BLaER1 treated with 17β-estradiol and CSF1 and Interleukin-3, amounts not matched to agents 10 nM and 100 nM (cell line): ENCODE measurements around the gene MUC6.

Source experiments
- H3K27ac ChIP-seq, 11 experiments: shearing (Covaris generic); formaldehyde crosslinking; 2 replicates each; pipeline ENCODE4 v1.8.1; 2022
- H3K27me3 ChIP-seq, 11 experiments: shearing (Covaris generic); formaldehyde crosslinking; 2 replicates each; pipeline ENCODE4 v1.8.1; 2022
- H3K36me3 ChIP-seq, 11 experiments: shearing (Covaris generic); formaldehyde crosslinking; 2 replicates each; pipeline ENCODE4 v1.8.1; 2022
- H3K4me1 ChIP-seq, 10 experiments: shearing (Covaris generic); formaldehyde crosslinking; 2 replicates each; pipeline ENCODE4 v1.8.1; 2022
- H3K4me2 ChIP-seq, 11 experiments: shearing (Covaris generic); formaldehyde crosslinking; 2 replicates each; pipeline ENCODE4 v1.8.1; 2022
- H3K4me3 ChIP-seq, 10 experiments: shearing (Covaris generic); formaldehyde crosslinking; 2 replicates each; pipeline ENCODE4 v1.8.1; 2022
- H3K9ac ChIP-seq, 11 experiments: shearing (Covaris generic); formaldehyde crosslinking; 2 replicates each; pipeline ENCODE4 v1.8.1; 2022
- H3K9me3 ChIP-seq, 11 experiments: shearing (Covaris generic); formaldehyde crosslinking; replicated peaks in 1 of 11; 2 replicates each; pipeline ENCODE4 v1.8.1; 2022
- H4K20me1 ChIP-seq, 11 experiments: shearing (Covaris generic); formaldehyde crosslinking; 2 replicates each; pipeline ENCODE4 v1.8.1; 2022
- Cebpa-rat ChIP-seq, 11 experiments: shearing (Covaris generic); IDR thresholded peaks; 2 replicates each; pipeline ENCODE4 v1.8.1; 2022

MUC6 gene

DNA sequence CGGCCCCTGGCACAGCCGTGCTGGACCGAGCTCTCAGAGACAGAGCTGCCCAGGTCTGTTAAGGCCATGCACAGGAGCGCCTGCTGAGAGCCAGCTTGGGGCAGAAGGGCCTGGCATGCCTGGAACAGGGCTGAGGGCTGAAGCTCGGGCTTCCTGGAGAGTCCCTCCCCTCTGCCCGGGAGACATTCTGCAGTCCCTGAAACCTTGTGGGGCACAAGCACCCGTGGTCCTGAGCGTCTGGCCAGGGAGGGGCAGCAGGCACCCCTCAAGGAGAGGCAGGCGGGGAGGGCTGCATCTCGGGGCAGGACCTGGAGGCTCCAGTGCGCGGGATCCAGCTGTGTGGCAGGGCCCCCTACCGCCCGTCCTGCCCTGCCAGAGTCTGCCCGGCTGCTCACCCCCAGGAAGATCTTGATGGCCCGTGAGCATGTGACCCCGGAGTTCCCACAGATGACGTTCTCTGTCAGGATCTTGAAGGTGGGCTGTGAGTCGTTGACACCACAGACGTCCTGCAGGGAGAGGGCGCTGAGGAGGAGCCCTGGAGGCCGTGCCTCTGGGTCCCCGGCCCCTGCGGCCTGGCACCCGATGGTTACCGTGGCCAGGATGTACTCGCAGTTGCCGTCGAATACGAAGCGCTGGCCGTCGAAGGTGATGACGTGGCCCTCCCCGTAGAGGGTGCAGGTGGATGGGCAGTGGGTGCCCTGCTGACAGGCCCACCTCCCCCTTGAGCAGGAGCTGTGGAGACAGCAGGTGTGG lies 10.9 kb downstream of the MUC6 start:
- H3K4me2 ChIP-seq = no peak overlapping the region
- no peaks in the 10 kb centered on the region for H3K27me3 ChIP-seq
- H4K20me1 ChIP-seq = peaks cover 4 to 63% (median 14%) of the 10 kb centered on the region in 11 experiments; a peak in 16 of 22 replicates
- H3K9ac ChIP-seq = no peak overlapping the region
- H3K4me1 ChIP-seq = peaks cover 0 to 12% (median 11%) of the 10 kb centered on the region in 10 experiments; a peak in 15 of 20 replicates
- no peak overlapping the region for H3K4me3 ChIP-seq
- TF ChIP-seq Cebpa-rat (IDR thresholded peaks at IDR 0.05) = no peak
- no peaks in the 10 kb centered on the region for H3K9me3 ChIP-seq
- peaks cover 0 to 8% (median 0%) of the 10 kb centered on the region in 11 experiments; a peak in 5 of 22 replicates for H3K36me3 ChIP-seq
- no peak overlapping the region for H3K27ac ChIP-seq

DNA sequence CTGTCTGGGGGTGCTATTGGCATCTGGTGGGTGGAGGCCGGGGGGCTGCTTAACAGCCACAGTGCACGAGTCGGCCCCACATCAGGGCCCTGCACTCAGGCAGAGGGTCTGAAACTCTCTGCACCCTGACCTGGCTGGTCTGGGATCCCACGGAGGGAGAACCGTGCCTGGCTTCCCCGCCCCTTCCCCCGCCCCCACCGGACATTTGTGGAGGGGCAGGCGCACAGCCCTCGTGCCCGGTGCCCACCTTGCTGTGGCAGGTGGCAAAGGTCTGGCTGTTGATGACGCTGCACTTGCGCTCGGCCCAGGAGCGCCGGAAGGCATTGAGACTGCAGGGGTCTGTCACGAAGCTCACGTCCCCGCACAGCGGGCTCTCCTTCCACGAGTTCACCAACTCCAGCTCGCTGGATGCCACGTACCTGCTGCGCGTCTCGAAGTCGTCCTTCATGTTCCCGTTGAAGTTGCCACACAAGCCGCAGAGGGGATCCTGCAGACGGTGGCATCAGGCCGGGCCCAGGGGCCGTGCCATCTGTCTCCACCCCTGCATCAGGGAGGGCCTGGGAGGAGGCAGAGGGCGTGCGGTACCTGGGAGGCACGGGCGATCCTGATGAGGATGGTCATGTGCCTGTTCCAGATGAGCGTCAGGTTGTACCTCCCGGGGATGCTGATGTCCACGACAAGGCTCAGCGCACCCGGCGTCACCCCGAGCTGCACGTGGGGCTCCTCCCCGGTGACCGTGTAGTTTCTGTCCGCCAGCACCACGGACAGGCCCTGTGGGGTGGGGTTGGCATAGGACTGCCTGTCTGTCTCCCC lies 11.7 kb downstream of the MUC6 start:
- H3K9ac ChIP-seq = no peak overlapping the region
- H4K20me1 ChIP-seq = peaks cover 8 to 70% (median 22%) of the 10 kb centered on the region in 11 experiments; a peak in 16 of 22 replicates
- H3K36me3 ChIP-seq = peaks cover 0 to 8% (median 0%) of the 10 kb centered on the region in 11 experiments; a peak in 5 of 22 replicates
- H3K4me3 ChIP-seq = no peak overlapping the region
- no peak overlapping the region for H3K4me2 ChIP-seq
- no peak for TF ChIP-seq Cebpa-rat (IDR thresholded peaks at IDR 0.05)
- H3K4me1 ChIP-seq = peaks cover 0 to 20% (median 18%) of the 10 kb centered on the region in 10 experiments; a peak in 15 of 20 replicates
- H3K27me3 ChIP-seq = no peaks in the 10 kb centered on the region
- no peaks in the 10 kb centered on the region for H3K9me3 ChIP-seq
- no peak overlapping the region for H3K27ac ChIP-seq

DNA sequence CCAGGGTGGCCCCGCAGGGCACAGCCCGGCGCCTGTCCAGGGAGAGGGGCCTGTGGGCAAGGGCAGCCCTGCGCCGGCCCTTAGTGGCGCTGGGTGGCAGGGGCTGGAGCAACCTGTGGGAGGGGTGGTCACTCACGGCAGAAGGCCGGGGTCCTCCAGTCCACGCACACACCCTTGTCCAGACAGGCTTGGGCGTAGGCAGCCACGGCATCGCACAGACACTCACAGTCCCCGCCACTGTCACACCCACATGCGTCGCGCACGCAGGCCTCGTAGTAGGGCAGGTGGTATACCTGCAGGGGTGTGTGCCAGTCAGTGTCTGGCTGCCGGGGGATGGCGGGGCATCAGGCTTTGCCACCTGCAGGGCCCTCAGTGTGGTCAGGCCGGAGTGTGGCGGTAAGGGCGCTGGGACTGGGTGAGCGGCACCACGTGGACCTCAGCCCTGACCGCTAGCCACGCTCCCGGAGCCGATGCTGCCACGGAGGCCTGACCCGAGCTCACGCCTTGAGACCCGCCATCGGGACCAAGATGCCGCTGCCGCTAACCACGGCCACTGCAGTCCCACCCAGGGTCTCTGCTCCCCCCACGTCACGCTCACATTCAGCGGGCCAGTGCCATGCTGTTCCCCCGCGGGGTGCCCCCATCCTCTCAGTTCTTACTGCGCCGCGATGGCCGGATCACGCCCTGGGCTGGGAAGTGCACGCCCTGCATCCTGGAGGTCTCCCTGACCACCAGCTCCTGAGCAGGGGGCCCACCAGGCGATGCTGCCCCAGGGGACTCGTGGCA lies 12.5 kb downstream of the MUC6 start:
- Histone ChIP-seq H3K9me3 (no peaks in the 10 kb centered on the region), H3K4me2 (no peak overlapping the region), H4K20me1 (peaks cover 15 to 78% (median 30%) of the 10 kb centered on the region in 11 experiments; a peak in 17 of 22 replicates), H3K9ac (no peak overlapping the region), H3K4me1 (peaks cover 0 to 28% (median 26%) of the 10 kb centered on the region in 10 experiments; a peak in 15 of 20 replicates), H3K36me3 (peaks cover 0 to 8% (median 0%) of the 10 kb centered on the region in 11 experiments; a peak in 5 of 22 replicates), H3K27me3 (no peaks in the 10 kb centered on the region), H3K4me3 (no peak overlapping the region), H3K27ac (no peak overlapping the region)
- no peak for TF ChIP-seq Cebpa-rat (IDR thresholded peaks at IDR 0.05)

DNA sequence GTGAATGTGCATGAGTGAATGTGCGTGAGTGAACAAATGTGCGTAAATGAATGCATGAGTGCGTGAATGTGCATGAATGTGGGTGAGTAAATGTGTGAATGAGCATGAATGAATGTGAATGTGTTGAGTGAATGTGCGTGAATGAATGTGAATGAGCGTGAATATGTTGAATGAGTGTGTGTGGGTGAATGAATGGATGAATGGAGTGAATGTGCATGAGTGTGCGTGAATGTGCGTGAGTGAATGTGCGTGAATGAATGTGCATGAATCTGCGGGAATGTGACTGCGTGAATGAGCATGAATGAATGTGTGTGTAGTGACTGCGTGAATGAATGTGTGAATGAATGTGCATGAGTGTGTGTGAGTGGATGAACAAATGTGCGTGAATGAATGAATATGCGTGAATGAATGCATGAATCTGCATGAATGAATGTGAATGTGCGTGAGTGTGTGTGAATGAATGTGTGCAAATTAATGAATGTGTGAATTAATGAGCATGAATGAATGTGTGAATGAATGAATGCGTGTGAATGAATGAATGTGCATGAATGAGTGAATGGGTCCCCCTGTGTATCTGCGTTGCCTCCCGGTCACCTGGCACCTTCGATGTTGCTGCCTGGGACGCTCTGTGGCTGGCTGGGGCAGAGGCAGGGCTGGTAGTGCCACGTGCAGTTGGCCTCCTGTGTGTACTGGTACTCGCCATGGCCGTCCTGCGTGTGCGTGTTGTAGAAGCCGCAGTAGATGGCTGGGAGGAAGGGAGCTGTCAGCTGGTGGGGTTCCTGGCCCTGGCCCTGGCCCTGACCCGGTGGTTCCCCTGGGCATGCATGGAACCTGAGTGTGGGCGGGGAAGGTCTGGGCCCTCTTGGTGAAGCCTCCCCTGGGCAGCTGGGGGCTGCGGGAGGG lies 13.4 kb downstream of the MUC6 start:
- Histone ChIP-seq H4K20me1 (peaks cover 22 to 87% (median 38%) of the 10 kb centered on the region in 11 experiments; a peak in 17 of 22 replicates), H3K27me3 (no peaks in the 10 kb centered on the region), H3K4me3 (no peak overlapping the region), H3K36me3 (peaks cover 0 to 8% (median 0%) of the 10 kb centered on the region in 11 experiments; a peak in 5 of 22 replicates), H3K27ac (no peak overlapping the region), H3K9me3 (no peaks in the 10 kb centered on the region), H3K9ac (no peak overlapping the region), H3K4me1 (peaks cover 0 to 36% (median 27%) of the 10 kb centered on the region in 10 experiments; a peak in 15 of 20 replicates), H3K4me2 (no peak overlapping the region)
- no peak for TF ChIP-seq Cebpa-rat (IDR thresholded peaks at IDR 0.05)

DNA sequence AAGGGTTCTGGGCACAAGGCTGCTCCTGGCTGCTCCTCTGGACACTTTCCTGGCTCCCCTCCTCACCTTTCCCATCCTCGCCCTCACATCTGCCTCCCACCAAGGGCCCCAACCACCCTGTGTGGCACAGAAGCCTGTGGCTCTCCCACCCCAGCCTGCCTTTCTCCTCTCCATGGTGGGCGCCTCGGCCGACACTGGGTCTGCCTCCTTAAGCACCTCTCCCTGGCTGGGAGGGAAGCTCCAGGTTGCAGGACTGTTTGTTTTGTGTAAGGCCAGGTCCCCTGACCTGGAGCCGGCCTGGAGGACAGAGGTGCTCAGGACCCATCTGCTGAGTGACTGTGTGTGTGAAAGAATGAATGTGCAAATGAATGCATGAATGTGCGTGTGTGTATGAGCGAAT lies 14.1 kb downstream of the MUC6 start:
- peaks cover 0 to 12% (median 1%) of the 10 kb centered on the region in 11 experiments; a peak in 9 of 22 replicates for H3K36me3 ChIP-seq
- no peak overlapping the region for H3K4me3 ChIP-seq
- H3K9me3 ChIP-seq = peaks cover 0 to 5% (median 4%) of the 10 kb centered on the region in 11 experiments; a peak in 13 of 22 replicates
- no peak for TF ChIP-seq Cebpa-rat (IDR thresholded peaks at IDR 0.05)
- no peaks in the 10 kb centered on the region for H3K27me3 ChIP-seq
- H3K27ac ChIP-seq = no peak overlapping the region
- H3K4me2 ChIP-seq = no peak overlapping the region
- H3K4me1 ChIP-seq = peaks cover 0 to 37% (median 27%) of the 10 kb centered on the region in 10 experiments; a peak in 15 of 20 replicates
- H3K9ac ChIP-seq = no peak overlapping the region
- peaks cover 22 to 85% (median 46%) of the 10 kb centered on the region in 11 experiments; a peak in 17 of 22 replicates for H4K20me1 ChIP-seq

DNA sequence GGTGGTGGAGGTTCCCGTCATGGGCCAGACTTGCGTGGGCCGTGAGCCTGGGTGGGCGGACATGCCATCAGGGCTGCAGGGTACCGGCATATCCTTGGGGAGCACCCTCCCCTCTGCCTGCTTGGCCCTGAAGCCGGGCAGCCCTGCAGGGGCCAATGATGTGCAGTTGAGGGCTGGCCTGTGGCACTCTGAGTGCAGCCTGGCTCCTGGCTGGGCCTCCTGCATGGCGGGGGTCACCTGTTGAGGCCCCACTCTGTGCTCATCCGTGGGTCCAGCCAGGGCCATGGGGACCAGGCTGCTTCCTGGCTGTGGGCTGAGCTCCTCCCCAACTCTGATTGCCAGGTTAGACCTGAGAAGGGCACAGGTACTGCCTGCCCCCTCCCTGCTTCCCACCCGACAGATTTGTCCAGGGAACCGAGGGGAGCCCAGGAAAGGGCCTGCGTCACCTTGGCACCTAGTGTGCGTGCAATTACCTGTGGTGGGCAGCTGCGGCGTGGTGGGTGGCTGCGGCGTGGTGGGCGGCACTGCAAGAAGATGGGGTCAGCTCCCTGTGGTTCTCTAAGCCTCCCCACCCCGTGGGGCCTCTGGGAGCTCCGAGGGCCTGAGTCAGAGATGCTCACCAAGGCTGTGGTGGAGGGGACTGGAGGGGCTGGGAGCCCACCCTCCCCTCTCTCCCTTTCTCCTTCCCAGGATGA lies 16.2 kb downstream of the MUC6 start:
- Histone ChIP-seq H3K4me1 (peaks cover 7 to 57% (median 35%) of the 10 kb centered on the region in 10 experiments; a peak in 18 of 20 replicates), H3K9me3 (peaks cover 0 to 18% (median 15%) of the 10 kb centered on the region in 11 experiments; a peak in 14 of 22 replicates), H3K27ac (0 out of 22 replicates have a peak overlapping the region, but pooled peaks of 1 of the 11 experiments have one; percentile 43), H3K36me3 (peaks cover 0 to 24% (median 5%) of the 10 kb centered on the region in 11 experiments; a peak in 11 of 22 replicates), H3K4me2 (peak overlapping the region in 8 of 11 experiments; percentile 47 to 78 (median 65); a peak in 15 of 22 replicates), H4K20me1 (peaks cover 22 to 86% (median 39%) of the 10 kb centered on the region in 11 experiments; a peak in 17 of 22 replicates), H3K9ac (peak overlapping the region in 4 of 11 experiments; percentile 0 to 51 (median 40); a peak in 3 of 22 replicates), H3K27me3 (no peaks in the 10 kb centered on the region), H3K4me3 (no peak overlapping the region)
- TF ChIP-seq Cebpa-rat (IDR thresholded peaks at IDR 0.05) = no peak

DNA sequence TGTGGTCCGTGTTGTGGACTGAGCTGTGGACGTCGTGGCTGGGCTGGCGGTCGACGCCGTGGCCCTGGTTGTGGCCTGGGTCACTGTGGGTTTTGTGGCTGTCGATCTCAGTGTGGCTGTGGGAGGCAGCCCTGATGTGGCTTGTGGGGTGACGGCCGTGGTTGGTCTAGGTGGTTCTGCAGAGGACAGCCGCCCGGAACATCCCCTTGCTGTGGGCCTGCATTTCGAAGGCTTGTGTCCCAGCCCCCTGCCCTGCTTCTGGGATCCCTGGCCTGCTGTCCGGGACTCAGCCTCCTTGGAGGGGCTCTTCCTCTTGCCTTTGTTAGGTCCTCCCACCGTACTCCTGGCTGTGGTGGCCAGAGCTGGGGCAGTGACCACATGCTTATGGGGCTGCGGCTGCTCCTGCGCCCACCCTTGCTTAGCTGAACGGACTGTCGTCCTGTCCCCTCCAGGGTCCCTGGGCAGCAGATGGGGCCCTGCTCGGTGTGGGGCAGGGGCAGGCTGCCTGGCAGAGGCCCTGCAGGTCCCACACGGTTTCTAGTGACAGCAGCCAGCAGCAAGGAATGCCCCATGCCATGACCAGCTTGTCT lies 17.1 kb downstream of the MUC6 start:
- H3K9ac ChIP-seq = no peak overlapping the region; a peak in 2 of 22 replicates
- H3K27ac ChIP-seq = no peak overlapping the region
- peaks cover 0 to 18% (median 15%) of the 10 kb centered on the region in 11 experiments; a peak in 14 of 22 replicates for H3K9me3 ChIP-seq
- peaks cover 0 to 24% (median 5%) of the 10 kb centered on the region in 11 experiments; a peak in 10 of 22 replicates for H3K36me3 ChIP-seq
- no peak overlapping the region for H3K4me3 ChIP-seq
- H3K4me1 ChIP-seq = peaks cover 16 to 66% (median 44%) of the 10 kb centered on the region in 10 experiments
- H4K20me1 ChIP-seq = peaks cover 22 to 88% (median 44%) of the 10 kb centered on the region in 11 experiments; a peak in 17 of 22 replicates
- H3K4me2 ChIP-seq = peak overlapping the region in 7 of 11 experiments; percentile 6 to 78 (median 68); a peak in 8 of 22 replicates
- TF ChIP-seq Cebpa-rat (IDR thresholded peaks at IDR 0.05) = no peak
- H3K27me3 ChIP-seq = no peaks in the 10 kb centered on the region
